ENCODE measurements around the gene SLC9A3.

The SLC9A3 gene

GRCh38 chr5:491856-492155, 32.4 kb downstream of the SLC9A3 start (continued):
- TF ChIP-seq, protein P1, sequence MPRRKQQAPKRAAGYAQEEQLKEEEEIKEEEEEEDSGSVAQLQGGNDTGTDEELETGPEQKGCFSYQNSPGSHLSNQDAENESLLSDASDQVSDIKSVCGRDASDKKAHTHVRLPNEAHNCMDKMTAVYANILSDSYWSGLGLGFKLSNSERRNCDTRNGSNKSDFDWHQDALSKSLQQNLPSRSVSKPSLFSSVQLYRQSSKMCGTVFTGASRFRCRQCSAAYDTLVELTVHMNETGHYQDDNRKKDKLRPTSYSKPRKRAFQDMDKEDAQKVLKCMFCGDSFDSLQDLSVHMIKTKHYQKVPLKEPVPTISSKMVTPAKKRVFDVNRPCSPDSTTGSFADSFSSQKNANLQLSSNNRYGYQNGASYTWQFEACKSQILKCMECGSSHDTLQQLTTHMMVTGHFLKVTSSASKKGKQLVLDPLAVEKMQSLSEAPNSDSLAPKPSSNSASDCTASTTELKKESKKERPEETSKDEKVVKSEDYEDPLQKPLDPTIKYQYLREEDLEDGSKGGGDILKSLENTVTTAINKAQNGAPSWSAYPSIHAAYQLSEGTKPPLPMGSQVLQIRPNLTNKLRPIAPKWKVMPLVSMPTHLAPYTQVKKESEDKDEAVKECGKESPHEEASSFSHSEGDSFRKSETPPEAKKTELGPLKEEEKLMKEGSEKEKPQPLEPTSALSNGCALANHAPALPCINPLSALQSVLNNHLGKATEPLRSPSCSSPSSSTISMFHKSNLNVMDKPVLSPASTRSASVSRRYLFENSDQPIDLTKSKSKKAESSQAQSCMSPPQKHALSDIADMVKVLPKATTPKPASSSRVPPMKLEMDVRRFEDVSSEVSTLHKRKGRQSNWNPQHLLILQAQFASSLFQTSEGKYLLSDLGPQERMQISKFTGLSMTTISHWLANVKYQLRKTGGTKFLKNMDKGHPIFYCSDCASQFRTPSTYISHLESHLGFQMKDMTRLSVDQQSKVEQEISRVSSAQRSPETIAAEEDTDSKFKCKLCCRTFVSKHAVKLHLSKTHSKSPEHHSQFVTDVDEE (CRISPR knock-in tag; IDR thresholded peaks at IDR 0.05), result no peak

- ATAC-seq, result no peak
- no peak for TF ChIP-seq PPARA (CRISPR knock-in tag; IDR thresholded peaks at IDR 0.05; ENCODE audit: borderline replicate concordance)
- TF ChIP-seq, protein P1 (CRISPR knock-in tag; IDR thresholded peaks at IDR 0.05), result no peak
- no peak for TF ChIP-seq ZFP30 (CRISPR knock-in tag; IDR thresholded peaks at IDR 0.05)
These were observed 33.0 kb downstream of the SLC9A3 start for GRCh38 chr5:491119-491855.

DNA sequence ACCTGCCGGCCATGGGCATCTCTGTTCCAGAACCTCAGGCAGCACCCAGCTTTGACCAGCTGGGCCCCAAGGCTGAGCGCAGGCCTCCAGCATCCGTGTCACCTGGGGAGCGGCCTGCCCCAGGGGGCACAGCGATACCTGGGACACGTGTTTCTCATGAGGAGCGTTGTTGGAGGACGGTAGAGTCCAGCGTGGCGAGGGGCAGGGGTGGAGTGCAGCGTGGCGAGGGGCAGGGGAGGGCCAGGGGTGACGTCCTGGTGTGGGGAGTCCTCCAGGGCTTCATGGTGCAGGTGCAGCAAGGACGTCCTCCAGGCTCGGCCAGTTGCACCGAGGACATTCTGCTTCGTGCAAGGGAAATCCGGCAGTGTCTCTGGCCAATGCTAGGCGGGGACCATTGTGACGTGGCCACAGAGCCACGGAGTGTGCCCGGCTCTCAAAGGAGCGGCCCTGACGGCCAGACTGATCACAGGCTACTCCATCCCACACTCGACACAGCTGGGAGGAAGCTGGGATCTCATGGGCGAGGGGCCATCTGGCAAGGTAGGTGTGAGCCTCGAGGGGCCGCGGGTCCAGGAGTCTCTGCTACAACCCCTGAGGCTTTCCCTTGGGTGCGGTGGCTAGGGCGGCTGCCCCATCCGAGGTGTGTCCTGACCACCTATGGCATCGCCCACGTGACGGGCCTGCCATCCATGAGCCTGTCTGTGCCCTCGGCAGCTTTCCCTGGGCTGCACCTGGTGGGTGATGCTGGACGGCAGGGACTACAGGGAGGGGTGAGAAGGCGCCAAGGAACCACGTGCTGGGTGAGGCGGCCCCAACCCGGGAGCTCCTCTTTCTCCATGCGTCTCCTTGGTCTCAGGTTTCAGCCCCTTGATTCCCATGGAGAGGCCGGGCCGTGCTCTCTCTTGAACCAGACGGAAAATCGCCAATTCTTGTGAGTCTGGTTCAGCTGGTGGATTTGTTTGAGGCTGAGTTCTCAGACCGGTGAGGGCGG, 33.8 kb downstream of the SLC9A3 start:
- no peak for TF ChIP-seq CSDC2 (CRISPR knock-in tag; IDR thresholded peaks at IDR 0.05)
- no peak for TF ChIP-seq ZFP3 (CRISPR knock-in tag; IDR thresholded peaks at IDR 0.05)
- no peak for TF ChIP-seq PATZ1 (CRISPR knock-in tag; IDR thresholded peaks at IDR 0.05; ENCODE audit: borderline replicate concordance)
- TF ChIP-seq ISL1 (CRISPR knock-in tag; IDR thresholded peaks at IDR 0.05), result no peak
- TF ChIP-seq, protein P2, sequence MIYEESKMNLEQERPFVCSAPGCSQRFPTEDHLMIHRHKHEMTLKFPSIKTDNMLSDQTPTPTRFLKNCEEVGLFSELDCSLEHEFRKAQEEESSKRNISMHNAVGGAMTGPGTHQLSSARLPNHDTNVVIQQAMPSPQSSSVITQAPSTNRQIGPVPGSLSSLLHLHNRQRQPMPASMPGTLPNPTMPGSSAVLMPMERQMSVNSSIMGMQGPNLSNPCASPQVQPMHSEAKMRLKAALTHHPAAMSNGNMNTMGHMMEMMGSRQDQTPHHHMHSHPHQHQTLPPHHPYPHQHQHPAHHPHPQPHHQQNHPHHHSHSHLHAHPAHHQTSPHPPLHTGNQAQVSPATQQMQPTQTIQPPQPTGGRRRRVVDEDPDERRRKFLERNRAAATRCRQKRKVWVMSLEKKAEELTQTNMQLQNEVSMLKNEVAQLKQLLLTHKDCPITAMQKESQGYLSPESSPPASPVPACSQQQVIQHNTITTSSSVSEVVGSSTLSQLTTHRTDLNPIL (CRISPR knock-in tag; IDR thresholded peaks at IDR 0.05; ENCODE audit: low read depth), result no peak
- TF ChIP-seq ZNF565 (CRISPR knock-in tag; conservative IDR thresholded peaks at IDR 0.05; ENCODE audit: low read depth), result no peak
- TF ChIP-seq ZNF8 (CRISPR knock-in tag; IDR thresholded peaks at IDR 0.05), result no peak
- TF ChIP-seq OSR1 (CRISPR knock-in tag; IDR thresholded peaks at IDR 0.05), result no peak
- no peak for TF ChIP-seq BACH2 (CRISPR knock-in tag; IDR thresholded peaks at IDR 0.05; ENCODE audit: borderline replicate concordance)
- TF ChIP-seq TOX (CRISPR knock-in tag; IDR thresholded peaks at IDR 0.05; ENCODE audit: borderline replicate concordance), result no peak
- TF ChIP-seq, protein P1 (CRISPR knock-in tag; IDR thresholded peaks at IDR 0.05), result no peak
- TF ChIP-seq PPARA (CRISPR knock-in tag; IDR thresholded peaks at IDR 0.05; ENCODE audit: borderline replicate concordance), result no peak
- no peak for TF ChIP-seq RARB (CRISPR knock-in tag; IDR thresholded peaks at IDR 0.05)
- TF ChIP-seq CSRNP3 (CRISPR knock-in tag; IDR thresholded peaks at IDR 0.05), result no peak
- TF ChIP-seq SNAI2 (CRISPR knock-in tag; IDR thresholded peaks at IDR 0.05), result no peak
- TF ChIP-seq ARNTL (CRISPR knock-in tag; IDR thresholded peaks at IDR 0.05; ENCODE audit: borderline replicate concordance, low read depth), result no peak
- no peak for ATAC-seq

All from SK-N-SH treated with all-trans-retinoic acid at 6 μM for 48 hours (cell line).